Neural progenitor cell (in vitro differentiated cells): ENCODE results near the gene C5AR1.

Experiments
- CTCF ChIP-seq: fragments of 200-600 bp; sonication (generic); IDR thresholded peaks from 2 replicates; pipeline ENCODE4 v1.5.1; 2017; ENCODE audit warnings: antibody characterized with exemption, mild to moderate bottlenecking
- EZH2 ChIP-seq: fragments of 200-600 bp; sonication (generic); IDR thresholded peaks from 2 replicates; pipeline ENCODE4 v1.6.1; 2017; ENCODE audit warnings: antibody characterized with exemption, mild to moderate bottlenecking, moderate library complexity
- EZH2phosphoT487 ChIP-seq: fragments of 200-600 bp; sonication (generic); IDR thresholded peaks from 2 replicates; pipeline ENCODE4 v1.6.1; 2017; ENCODE audit warnings: antibody characterized with exemption

GRCh38 chr19:47362321-47362720, 52.7 kb downstream of the C5AR1 start:
- TF ChIP-seq CTCF (no peak), EZH2 (no peak), EZH2phosphoT487 (no peak)
